HepG2 (cell line): ENCODE data around the gene RNU2-63P. TPM values are rescaled to one million over a fixed set of nuclear protein-coding genes. Genes with fewer than 3 reads are reported as not detected.
A peak's percentile ranks its signal among the peaks of the same experiment; 100 is the strongest.

ENCODE experiments used
- CAMTA2 ChIP-seq: sonication (generic); formaldehyde crosslinking; IDR thresholded peaks from 2 replicates; pipeline ENCODE4 v1.4.0; 2020; ENCODE audit warnings: mild to moderate bottlenecking, missing genetic modification reagents, borderline replicate concordance
- HNRNPUL1 ChIP-seq: fragments of 200-400 bp; formaldehyde crosslinking; IDR thresholded peaks from 2 replicates; pipeline ENCODE4 v1.6.1; 2017; ENCODE audit warnings: low read depth, mild to moderate bottlenecking, low read length, moderate library complexity
- MED1 ChIP-seq: sonication (generic); formaldehyde crosslinking; IDR thresholded peaks from 2 replicates; pipeline ENCODE4 v1.4.0; 2020; ENCODE audit warnings: missing genetic modification reagents
- NCOA1 ChIP-seq: sonication (generic); formaldehyde crosslinking; IDR thresholded peaks from 2 replicates; pipeline ENCODE4 v1.9.0; 2021; ENCODE audit warnings: missing genetic modification reagents
- NFIC ChIP-seq: IDR thresholded peaks from 2 replicates; pipeline ENCODE4 v1.6.1; 2012; ENCODE audit warnings: mild to moderate bottlenecking, low read length, inconsistent platforms
- POLR2G ChIP-seq: fragments of 200-400 bp; formaldehyde crosslinking; IDR thresholded peaks from 2 replicates; pipeline ENCODE4 v1.6.1; 2018; ENCODE audit warnings: mild to moderate bottlenecking, low read depth, low read length, moderate library complexity
- RARA ChIP-seq: IDR thresholded peaks from 2 replicates; pipeline ENCODE4 v1.6.1; 2016; ENCODE audit warnings: missing genetic modification reagents, missing compliant biosample characterization
- RBFOX2 ChIP-seq: fragments of 200-400 bp; formaldehyde crosslinking; IDR thresholded peaks from 2 replicates; pipeline ENCODE4 v1.6.1; 2017; ENCODE audit warnings: low read depth, mild to moderate bottlenecking, low read length
- SCMH1 ChIP-seq: sonication (generic); formaldehyde crosslinking; IDR thresholded peaks from 2 replicates; pipeline ENCODE4 v1.9.0; 2021; ENCODE audit warnings: missing genetic modification reagents, mild to moderate bottlenecking, borderline replicate concordance
- THRA ChIP-seq: sonication (generic); formaldehyde crosslinking; IDR thresholded peaks from 2 replicates; pipeline ENCODE4 v1.4.0; 2020; ENCODE audit warnings: missing genetic modification reagents, borderline replicate concordance
- ZBTB1 ChIP-seq: sonication (generic); formaldehyde crosslinking; IDR thresholded peaks from 2 replicates; pipeline ENCODE4 v1.4.0; 2020; ENCODE audit warnings: missing genetic modification reagents, borderline replicate concordance
- ZBTB2 ChIP-seq: sonication (generic); formaldehyde crosslinking; IDR thresholded peaks from 2 replicates; pipeline ENCODE4 v1.8.0; 2022; ENCODE audit warnings: low read depth, missing genetic modification reagents
- ZFP1 ChIP-seq: IDR thresholded peaks from 2 replicates; pipeline ENCODE4 v1.6.1; 2016
- ZKSCAN8 ChIP-seq: IDR thresholded peaks from 2 replicates; pipeline ENCODE4 v1.6.1; 2016; ENCODE audit warnings: borderline replicate concordance, missing genetic modification reagents, missing compliant biosample characterization
- ZNF20 ChIP-seq: sonication (generic); formaldehyde crosslinking; IDR thresholded peaks from 2 replicates; pipeline ENCODE4 v1.4.0; 2020; ENCODE audit warnings: mild to moderate bottlenecking, moderate library complexity, missing genetic modification reagents
- ZNF761 ChIP-seq: sonication (generic); formaldehyde crosslinking; conservative IDR thresholded peaks from 2 replicates; pipeline ENCODE4 v1.4.0; 2020; ENCODE audit warnings: mild to moderate bottlenecking, missing genetic modification reagents
- ZNF770 ChIP-seq: sonication (generic); formaldehyde crosslinking; IDR thresholded peaks from 2 replicates; pipeline ENCODE4 v1.5.0; 2020; ENCODE audit warnings: mild to moderate bottlenecking, missing genetic modification reagents
- ZNF800 ChIP-seq: sonication (generic); formaldehyde crosslinking; IDR thresholded peaks from 2 replicates; pipeline ENCODE4 v1.4.0; 2020; ENCODE audit warnings: missing genetic modification reagents
- ZUFSP ChIP-seq: sonication (generic); formaldehyde crosslinking; IDR thresholded peaks from 2 replicates; pipeline ENCODE4 v1.9.0; 2021; ENCODE audit warnings: missing genetic modification reagents, mild to moderate bottlenecking, borderline replicate concordance
- polyA plus RNA-seq, 8 experiments: library from polyadenylated mRNA; depleted of rRNA in 3 of 8; stranded (reverse) in 7 of 8; unstranded in 1 of 8; fragments of >200 nt; fragmentation: Illumina TruSeq in 4 of 8; extraction: Trizol in 4 of 8; gene quantifications; 2 replicates each; pipeline versions ENCODE4 v1.2.1 to v1.2.3, GENCODE V29; 2011 to 2016; ENCODE audit warnings: low read depth in 4 of 8, missing spikeins in 1 of 8, mixed read lengths in 1 of 8; ENCODE audit not compliant: insufficient read depth in 1 of 8
- total RNA-seq, 5 experiments: library from RNA; depleted of rRNA; stranded (reverse); fragments of >200 nt; fragmentation: Illumina TruSeq; extraction: Trizol; gene quantifications; 2 replicates each; pipeline ENCODE4 v1.2.3, GENCODE V29; 2016; ENCODE audit warnings: low read depth in 1 of 5

The RNU2-63P gene
- total and polyA plus RNA-seq, 2 of the 13 experiments (the other 11 are each of a cell fraction or from before 2014, with no cell fraction given): 6.8 TPM; not detected in 1

GRCh38 chr2:88053934-88054781, 37.8 kb upstream of the RNU2-63P start (continued):
- TF ChIP-seq ZNF800 (CRISPR knock-in tag) (0 out of 2 replicates have a peak, but pooled peaks have one; percentile 12), MED1 (CRISPR knock-in tag) (0 out of 2 replicates have a peak, but pooled peaks have one; percentile 9), THRA (0 out of 2 replicates have a peak, but pooled peaks have one; percentile 12), ZBTB2 (CRISPR knock-in tag) (0 out of 2 replicates have a peak, but pooled peaks have one; percentile 30), RARA (CRISPR knock-in tag) (peak; percentile 13; the same call in 1 of the 2 replicates), RBFOX2 (peak; percentile 69), ZKSCAN8 (CRISPR knock-in tag) (0 out of 2 replicates have a peak, but pooled peaks have one; percentile 21), CAMTA2 (CRISPR knock-in tag) (0 out of 2 replicates have a peak, but pooled peaks have one; percentile 0), NFIC (0 out of 2 replicates have a peak, but pooled peaks have one; percentile 4), SCMH1 (CRISPR knock-in tag) (no peak), ZBTB1 (CRISPR knock-in tag) (no peak), NCOA1 (CRISPR knock-in tag) (no peak), POLR2G (peak; percentile 57; the same call in 1 of the 2 replicates), ZFP1 (CRISPR knock-in tag) (no peak), ZNF770 (CRISPR knock-in tag) (no peak), ZNF20 (0 out of 2 replicates have a peak, but pooled peaks have one; percentile 43), ZUFSP (no peak), HNRNPUL1 (no peak), ZNF761 (no peak)
